Endothelial cell of umbilical vein (primary cell): Measurements from ENCODE around the gene TIAM1. TPM values are rescaled to one million over a fixed set of nuclear protein-coding genes. Genes with fewer than 3 reads are reported as not detected.

ENCODE experiments used
- BruUV-seq: library from RNA; stranded (reverse); fragments of 400-500 nt; replicated peaks from 2 replicates; lab custom pipeline; 2021; lab: Mats Ljungman, UMichigan
- CTCF ChIA-PET: fragments of 300-600, 350-600 bp; sonication (Branson Sonifier 250); formaldehyde crosslinking; loops from one replicate; lab custom pipeline; 2021; ENCODE audit warnings: antibody characterized with exemption, inconsistent platforms; lab: Charles Lee
- POLR2A ChIA-PET: fragments of 300-600, 350-600 bp; sonication (Branson Sonifier 250); formaldehyde crosslinking; loops from one replicate; lab custom pipeline; 2021; ENCODE audit warnings: antibody characterized with exemption, inconsistent platforms; lab: Charles Lee
- DNase-seq: peaks from one replicate; pipeline ENCODE4 v3.0.0-alpha.2; 2011; ENCODE audit warnings: low read depth, low spot score
- FAIRE-seq: peaks from 2 replicates; lab custom pipeline; 2011; peaks lifted over from hg19 to GRCh38; lab: Jason Lieb, UNC
- H2AFZ ChIP-seq: 2 replicates; pipeline ENCODE4 v1.6.0; 2012; ENCODE audit warnings: low read depth, low read length, control low read depth, inconsistent platforms
- H3K27ac ChIP-seq: 2 replicates; pipeline ENCODE4 v1.5.1; 2011; ENCODE audit warnings: low read depth, mild to moderate bottlenecking, control low read depth, low read length, moderate library complexity; ENCODE audit not compliant: insufficient read depth
- H3K27me3 ChIP-seq, 2 experiments: 2 replicates each; pipeline versions ENCODE4 v1.6.0 to v1.6.1; 2011; ENCODE audit warnings: low read length in 2 of 2, mixed read lengths in 1 of 2; ENCODE audit not compliant: control insufficient read depth in 2 of 2, insufficient read depth in 2 of 2
- H3K36me3 ChIP-seq, 2 experiments: 2 replicates in 1 of 2; 3 replicates in 1 of 2; pipeline ENCODE4 v1.5.1; 2011; ENCODE audit warnings: low read length in 2 of 2, mild to moderate bottlenecking in 1 of 2, moderate library complexity in 1 of 2; ENCODE audit not compliant: control insufficient read depth in 2 of 2, insufficient read depth in 2 of 2; ENCODE audit errors: extremely low read depth in 1 of 2
- H3K4me1 ChIP-seq: 3 replicates; pipeline ENCODE4 v1.5.1; 2011; ENCODE audit warnings: mild to moderate bottlenecking, low read length; ENCODE audit not compliant: control insufficient read depth, insufficient read depth; ENCODE audit errors: extremely low read depth
- H3K4me2 ChIP-seq: 2 replicates; pipeline ENCODE4 v1.6.1; 2011; ENCODE audit warnings: low read length, control low read depth, mixed read lengths; ENCODE audit not compliant: insufficient read depth
- H3K4me3 ChIP-seq, 3 experiments: fragments of 200-600 bp in 1 of 3; sonication (generic), shearing (Covaris generic) in 1 of 3; replicated peaks in 1 of 3; 2 replicates each; pipeline ENCODE4 v1.5.1; 2011 to 2016; ENCODE audit warnings: control low read depth in 3 of 3, low read length in 3 of 3, mild to moderate bottlenecking in 2 of 3, inconsistent platforms in 1 of 3, low read depth in 1 of 3, moderate library complexity in 1 of 3; ENCODE audit not compliant: insufficient read depth in 1 of 3
- H3K79me2 ChIP-seq: 2 replicates; pipeline ENCODE4 v1.6.0; 2012; ENCODE audit warnings: low read length, inconsistent platforms; ENCODE audit not compliant: control insufficient read depth, insufficient read depth
- H3K9ac ChIP-seq: replicated peaks from 2 replicates; pipeline ENCODE3; 2011; ENCODE audit warnings: low read length, control low read depth; ENCODE audit not compliant: insufficient read depth; ENCODE audit errors: extremely low read depth
- H3K9me1 ChIP-seq: replicated peaks from 3 replicates; pipeline ENCODE4 v1.6.0; 2011; ENCODE audit warnings: mild to moderate bottlenecking, low read length; ENCODE audit not compliant: control insufficient read depth, insufficient read depth; ENCODE audit errors: extremely low read depth
- H3K9me3 ChIP-seq: replicated peaks from 2 replicates; pipeline ENCODE4 v1.5.1; 2012; ENCODE audit warnings: low read length, inconsistent platforms; ENCODE audit not compliant: control insufficient read depth, insufficient read depth
- H4K20me1 ChIP-seq: replicated peaks from 2 replicates; pipeline ENCODE3; 2011; ENCODE audit warnings: mild to moderate bottlenecking, low read length; ENCODE audit not compliant: control insufficient read depth, insufficient read depth; ENCODE audit errors: extremely low read depth
- CTCF ChIP-seq, 2 donors: IDR thresholded peaks; 1 replicate in 1 of 2; 2 replicates in 1 of 2; pipeline ENCODE4 v1.5.1; 2011; ENCODE audit warnings: low read length in 2 of 2, mild to moderate bottlenecking in 2 of 2, moderate library complexity in 2 of 2, control low read depth in 1 of 2, inconsistent platforms in 1 of 2, low read depth in 1 of 2; ENCODE audit not compliant: insufficient read depth in 1 of 2; ENCODE audit errors: extremely low read depth in 1 of 2
- EZH2 ChIP-seq: IDR thresholded peaks from 2 replicates; pipeline ENCODE4 v1.6.1; 2012; ENCODE audit warnings: borderline replicate concordance, low read depth, mild to moderate bottlenecking, moderate library complexity, low read length, inconsistent platforms; ENCODE audit not compliant: severe bottlenecking
- FOS ChIP-seq: IDR thresholded peaks from 2 replicates; pipeline ENCODE4 v1.6.1; 2011; ENCODE audit warnings: mild to moderate bottlenecking, low read length, moderate library complexity, borderline replicate concordance; ENCODE audit not compliant: insufficient read depth
- GATA2 ChIP-seq: IDR thresholded peaks from 2 replicates; pipeline ENCODE4 v1.7.0; 2011; ENCODE audit warnings: low read depth, mild to moderate bottlenecking, moderate library complexity, mixed read lengths, low read length; ENCODE audit not compliant: insufficient read length, insufficient read depth
- MYC ChIP-seq: IDR thresholded peaks from one replicate; pipeline ENCODE4 v1.6.1; 2011; ENCODE audit warnings: mild to moderate bottlenecking, low read depth, low read length
- POLR2A ChIP-seq: IDR thresholded peaks from 2 replicates; pipeline ENCODE4 v1.6.1; 2012; ENCODE audit warnings: low read depth, mild to moderate bottlenecking, control low read depth, low read length
- POLR2AphosphoS5 ChIP-seq: IDR thresholded peaks from 2 replicates; pipeline ENCODE4 v1.6.1; 2012; ENCODE audit warnings: low read depth, mild to moderate bottlenecking, control low read depth, low read length, moderate library complexity; ENCODE audit not compliant: insufficient read depth
- dilution Hi-C: fragments of 300-500 bp; cut with MboI; formaldehyde crosslinking; loops from one replicate; pipeline ENCODE4 v1.15.0; 2019; ENCODE audit warnings: low sequenced_read_pairs; ENCODE audit not compliant: extremely low pct_ligation_motif_present
- intact Hi-C: fragments of 100-400 bp; cut with micrococcal nuclease; formaldehyde crosslinking; loops from one replicate; pipeline ENCODE4 v1.10.0; 2022
- polyA plus RNA-seq, 4 experiments: library from polyadenylated mRNA; depleted of rRNA in 3 of 4; stranded (reverse) in 3 of 4; unstranded in 1 of 4; fragments of >200 nt; gene quantifications; 2 replicates each; pipeline versions ENCODE4 v1.2.1 to v1.2.3, GENCODE V29; 2011 to 2012; ENCODE audit warnings: missing spikeins in 1 of 4
- total RNA-seq: library from RNA; stranded (reverse); gene quantifications from 2 replicates; pipeline ENCODE4 v1.2.3, GENCODE V29; 2021

Gene TIAM1
- total and polyA plus RNA-seq, 2 donors (not counting 3 experiments of a cell fraction or from before 2014, with no cell fraction given): 0.21 to 0.86 TPM

GRCh38 chr21:31180256-31181081 lies 163.6 kb downstream of the TIAM1 start:
- no peak overlapping the region for H3K9ac ChIP-seq
- no peaks in the 10 kb centered on the region for H3K9me1 ChIP-seq
- H4K20me1 ChIP-seq: no peaks in the 10 kb centered on the region
- H3K27me3 ChIP-seq: no peaks in the 10 kb centered on the region
- DNase-seq (peak; percentile 39), FAIRE-seq (no peak)
- CTCF ChIA-PET: interaction anchor here (1.1 to 3.1 kb wide), 3 partner anchors 10 to 82 kb away, joined by 3 to 31 read pairs (median 5); no protein-coding TSS in a partner anchor
- POLR2A ChIA-PET: no interaction called here
- no peaks in the 10 kb centered on the region for H3K36me3 ChIP-seq
- intact Hi-C loops: loop anchor here (1.0 kb wide), 1 partner anchor 82 kb away; no protein-coding TSS in a partner anchor
- H2AFZ ChIP-seq: no peak overlapping the region
- no peak overlapping the region for H3K27ac ChIP-seq
- dilution Hi-C loops: no loop called here
- BruUV-seq: no TSS peak
- no peaks in the 10 kb centered on the region for H3K79me2 ChIP-seq
- no peaks in the 10 kb centered on the region for H3K9me3 ChIP-seq
- H3K4me1 ChIP-seq: no peaks in the 10 kb centered on the region
- H3K4me3 ChIP-seq: no peak overlapping the region
- no peak overlapping the region for H3K4me2 ChIP-seq
- TF ChIP-seq GATA2: no peak
- peak; percentile 20 to 32 for TF ChIP-seq CTCF (IDR thresholded peaks at IDR 0.05; ENCODE audit: extremely low read depth in 1 of 2, insufficient read depth in 1 of 2, low read depth in 1 of 2, low read length in 2 of 2)

GRCh38 chr21:31176725-31177124 lies 167.3 kb downstream of the TIAM1 start:
- intact Hi-C loops (no loop called here), dilution Hi-C loops (no loop called here)
- Histone ChIP-seq H3K9me3 (no peaks in the 10 kb centered on the region), H3K4me3 (no peak overlapping the region), H3K79me2 (no peaks in the 10 kb centered on the region), H3K36me3 (no peaks in the 10 kb centered on the region), H3K27ac (no peak overlapping the region), H2AFZ (no peak overlapping the region), H3K9me1 (no peaks in the 10 kb centered on the region), H4K20me1 (no peaks in the 10 kb centered on the region), H3K27me3 (no peaks in the 10 kb centered on the region), H3K4me1 (peaks cover 5% of the 10 kb centered on the region), H3K4me2 (no peak overlapping the region), H3K9ac (no peak overlapping the region)
- FAIRE-seq (no peak), DNase-seq (no peak)
- ChIA-PET CTCF (no interaction called here), POLR2A (no interaction called here)
- no TSS peak for BruUV-seq
- TF ChIP-seq MYC (no peak), CTCF (IDR thresholded peaks at IDR 0.05; ENCODE audit: extremely low read depth in 1 of 2, insufficient read depth in 1 of 2, low read depth in 1 of 2, low read length in 2 of 2) (no peak), EZH2 (no peak), FOS (no peak), POLR2A (no peak), POLR2AphosphoS5 (no peak), GATA2 (no peak)
